ENCODE results near the gene NAT14.
"Not testable (repeated sequence)": the region's sequence is repeated elsewhere in the genome, so short reads cannot be mapped to it uniquely, and the experiment has no call there.

The NAT14 gene

GRCh38 chr19:55503157-55503501 is 18.1 kb downstream of the NAT14 start:
- DNase-seq (ENCODE audit: low spot score) = no peak

DNA sequence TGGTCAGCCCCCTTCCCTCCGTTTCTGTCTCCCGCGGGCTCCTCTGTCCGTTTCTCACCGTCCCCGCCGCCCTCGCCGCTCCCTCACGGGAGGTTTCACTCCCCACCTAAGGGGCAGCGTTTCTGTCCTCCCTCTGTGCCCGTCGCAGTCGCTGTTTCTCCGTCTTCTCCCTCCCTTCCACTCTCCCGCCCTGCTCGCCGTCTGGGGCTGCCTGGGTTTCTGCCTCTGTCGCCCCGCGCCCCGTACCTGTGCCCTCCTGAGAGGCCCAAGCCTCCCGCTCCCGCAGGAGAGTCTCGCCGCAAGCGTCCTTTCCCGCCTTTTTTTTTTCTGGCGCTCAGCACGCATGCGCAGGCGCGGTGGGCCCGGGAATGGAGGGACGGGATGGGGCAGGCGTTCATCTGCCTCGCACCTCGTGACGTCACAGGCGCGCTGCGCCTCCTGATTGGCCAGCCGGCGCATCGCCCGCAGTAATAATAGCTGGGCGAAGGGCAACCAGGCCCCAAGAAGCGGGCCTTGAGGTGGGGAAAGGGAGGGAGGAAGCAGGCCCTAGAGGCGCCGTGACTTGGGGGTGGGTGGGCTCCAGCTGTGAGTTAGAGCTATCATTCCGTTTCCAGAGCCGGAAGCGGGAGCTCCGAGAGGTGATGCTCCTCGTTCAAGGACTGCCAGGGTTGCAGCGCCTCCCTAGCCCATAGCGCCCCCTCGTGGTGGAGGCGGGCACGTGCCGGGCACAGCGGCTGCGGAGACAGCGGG is 18.7 kb downstream of the NAT14 start:
- peak; percentile 91 for DNase-seq (ENCODE audit: low spot score)

GRCh38 chr19:55504252-55504603 is 19.2 kb downstream of the NAT14 start:
- no peak for DNase-seq (ENCODE audit: low spot score)

DNA sequence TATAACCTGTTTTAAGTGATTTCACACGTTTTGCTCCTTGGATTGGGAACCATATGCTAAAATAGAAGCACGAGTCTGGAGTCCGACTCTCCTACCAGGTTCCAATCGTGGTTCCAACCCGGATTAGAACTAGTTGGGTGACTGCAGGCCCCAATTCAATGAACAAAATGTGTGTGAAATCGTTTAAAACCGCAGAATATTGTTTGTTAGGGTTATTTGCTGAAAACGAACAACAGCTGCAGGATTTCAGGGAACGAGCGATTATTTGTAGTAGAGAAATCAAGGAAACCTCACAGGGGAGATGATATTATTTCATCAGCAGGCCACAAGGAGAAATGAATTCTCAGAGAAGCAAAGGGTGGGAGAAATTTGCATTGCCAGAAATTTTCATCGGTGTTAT is 20.0 kb downstream of the NAT14 start:
- no peak for DNase-seq (ENCODE audit: low spot score)

DNA sequence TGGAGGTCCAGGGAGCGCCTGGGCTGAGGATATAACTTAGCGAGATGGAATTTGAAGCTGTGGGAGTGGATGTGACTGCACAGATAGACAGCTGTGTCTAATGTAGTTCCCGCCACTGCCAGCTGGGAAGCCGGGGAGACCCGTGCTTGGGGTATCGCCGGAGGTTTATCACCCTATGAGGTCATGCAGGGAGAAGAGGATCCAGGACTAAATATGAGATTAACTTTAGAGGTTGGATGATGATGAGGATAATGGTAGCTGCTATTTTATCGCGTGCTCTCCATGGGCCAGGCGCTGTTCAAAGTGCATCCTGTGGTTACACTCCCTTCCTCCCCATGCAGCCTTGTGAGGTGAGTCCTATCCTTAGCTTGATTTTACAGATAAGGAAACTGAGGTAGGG is 23.1 kb downstream of the NAT14 start:
- no peak for DNase-seq (ENCODE audit: low spot score)

DNA sequence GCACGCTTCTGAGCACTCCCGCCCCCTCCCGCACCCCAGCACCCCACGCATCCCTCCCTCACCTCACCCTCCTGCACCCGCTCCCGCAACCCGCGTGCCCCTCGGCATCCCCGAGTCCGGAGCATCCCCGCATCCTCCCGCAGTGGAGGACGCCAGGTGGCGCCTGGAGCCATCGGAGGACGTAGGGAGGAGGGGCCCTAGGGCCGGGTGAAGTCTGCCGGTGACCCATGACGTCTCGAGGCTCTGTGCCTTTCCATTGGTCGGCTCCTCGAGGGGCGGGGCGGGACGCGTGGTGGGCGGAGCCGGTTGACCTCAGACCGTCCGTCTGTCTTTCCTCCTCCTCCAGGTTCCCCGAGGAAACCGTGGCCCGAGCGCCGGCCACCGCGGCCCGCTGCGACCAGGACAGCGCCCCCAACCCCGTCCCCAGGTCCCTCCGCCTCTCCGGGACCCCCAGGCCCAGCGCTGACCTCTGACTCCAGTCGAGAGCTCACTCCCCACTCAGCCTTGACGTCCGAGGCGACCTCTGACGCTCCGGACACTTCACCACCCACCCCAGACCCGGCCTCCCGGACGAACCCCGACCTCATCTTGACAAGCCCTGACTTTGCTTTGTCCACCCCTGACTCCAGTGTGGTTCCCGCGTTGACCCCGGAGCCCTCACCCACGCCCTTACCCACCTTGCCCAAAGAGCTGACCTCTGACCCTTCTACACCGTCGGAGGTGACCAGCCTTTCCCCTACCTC is 32.1 kb downstream of the NAT14 start:
- peak; percentile 92 for DNase-seq (ENCODE audit: low spot score)

- DNase-seq (ENCODE audit: low spot score) = peak; percentile 62
Measured at GRCh38 chr19:55519451-55520311, 34.7 kb downstream of the NAT14 start.

- DNase-seq (ENCODE audit: low spot score) = no peak
Measured at GRCh38 chr19:55520691-55521292, 35.8 kb downstream of the NAT14 start.

DNA sequence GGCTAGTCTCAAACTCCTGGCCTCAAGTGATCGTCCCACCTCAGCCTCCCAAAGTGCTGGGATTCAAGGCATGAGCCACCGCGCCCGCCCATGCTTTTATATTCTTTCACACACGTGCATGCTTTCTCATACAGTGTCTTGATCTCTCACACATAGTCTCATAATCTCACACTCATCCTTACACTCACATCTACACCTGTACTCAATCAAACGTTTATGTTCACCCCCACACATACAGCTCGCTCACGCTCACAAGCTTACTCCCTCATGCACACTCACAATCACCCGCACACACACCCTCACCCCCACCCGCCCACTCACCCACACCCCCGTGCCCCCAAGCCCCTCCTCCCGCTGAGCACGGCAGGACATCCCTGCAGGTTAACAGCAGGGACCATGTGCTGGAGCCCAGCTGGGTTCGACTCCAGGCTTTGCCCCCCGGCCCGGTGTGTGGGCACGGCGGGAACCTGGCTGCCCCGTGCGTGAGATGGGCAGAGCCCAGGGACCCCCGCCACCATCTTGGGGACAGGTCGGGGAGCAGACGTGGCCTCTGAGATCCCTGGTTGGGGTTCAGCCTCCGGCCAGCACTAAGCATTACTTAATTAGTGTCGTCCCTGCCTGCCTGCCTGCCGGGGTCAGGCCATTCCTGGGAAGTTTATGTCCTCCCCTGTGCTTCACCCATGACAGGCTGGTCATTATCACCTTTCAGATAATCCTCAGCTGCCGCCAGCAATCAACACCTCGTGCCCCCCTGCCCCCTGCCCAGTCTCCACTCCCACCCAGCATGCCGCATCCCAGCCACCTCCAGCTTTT is 40.5 kb downstream of the NAT14 start:
- no peak for DNase-seq (ENCODE audit: low spot score)

GRCh38 chr19:55526216-55527196 is 41.5 kb downstream of the NAT14 start:
- peak; percentile 78 for DNase-seq (ENCODE audit: low spot score)

GRCh38 chr19:55527197-55528029 is 42.4 kb downstream of the NAT14 start:
- no peak for DNase-seq (ENCODE audit: low spot score)

DNA sequence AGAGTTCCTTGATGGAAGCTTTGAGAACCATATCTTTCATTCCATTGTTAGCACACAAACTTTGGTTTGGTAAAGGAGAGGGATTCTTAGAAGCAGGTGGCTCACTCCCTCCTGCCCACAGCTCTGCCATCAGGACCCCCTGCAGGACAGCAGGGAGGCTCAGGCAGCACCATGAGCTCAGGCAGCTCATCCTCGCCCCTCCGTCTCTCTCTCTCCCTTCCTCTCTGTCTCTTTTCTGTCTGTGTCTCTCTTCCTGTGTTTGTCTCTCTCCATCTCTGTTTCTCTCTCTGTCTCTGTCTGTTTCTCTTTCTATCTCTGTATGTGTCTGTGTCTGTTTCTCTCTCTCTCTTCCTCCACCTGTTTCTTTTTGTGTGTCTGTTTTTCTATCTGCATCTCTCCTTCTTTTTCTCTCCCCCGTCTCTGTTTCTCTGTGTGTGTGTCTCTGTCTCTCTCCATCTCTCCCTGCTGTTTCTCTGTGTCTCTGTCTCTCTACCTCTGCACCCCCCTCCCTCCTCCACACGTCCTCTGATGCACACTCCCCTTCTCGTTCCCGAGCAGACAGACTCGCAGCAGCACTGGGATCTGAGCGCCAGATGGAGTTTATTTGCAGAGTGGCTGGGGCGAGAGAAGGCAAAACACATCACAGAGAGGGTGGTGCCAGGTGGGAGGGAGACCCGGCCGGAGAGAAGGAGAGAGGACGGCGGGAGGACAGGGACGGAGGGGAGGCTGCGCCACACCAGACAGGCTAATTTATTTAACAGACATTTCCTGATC is 43.2 kb downstream of the NAT14 start:
- no peak for DNase-seq (ENCODE audit: low spot score)

GRCh38 chr19:55529636-55530234 is 44.7 kb downstream of the NAT14 start:
- no peak for DNase-seq (ENCODE audit: low spot score)

DNA sequence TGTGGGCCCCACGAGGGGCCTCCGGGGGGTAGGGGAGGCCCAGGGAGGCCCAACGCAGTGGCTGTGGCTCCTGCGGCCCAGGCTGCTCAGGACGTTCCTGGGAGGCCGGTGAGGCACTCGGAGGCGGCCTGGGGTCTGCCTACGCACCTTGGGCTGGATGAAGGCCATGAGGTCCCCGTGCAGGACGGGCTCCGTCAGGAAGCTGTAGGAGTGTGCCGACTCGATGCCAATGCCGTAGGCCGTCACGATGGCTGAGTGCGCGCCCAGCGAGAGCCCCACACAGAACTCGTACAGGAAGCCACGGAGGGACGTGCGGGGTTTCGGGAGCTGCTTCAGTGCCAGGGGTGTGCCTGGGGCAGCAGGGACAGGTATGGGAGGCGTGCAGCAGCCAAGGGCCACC is 46.0 kb downstream of the NAT14 start:
- DNase-seq (ENCODE audit: low spot score) = no peak

GRCh38 chr19:55534280-55534679 is 49.3 kb downstream of the NAT14 start:
- DNase-seq (ENCODE audit: low spot score) = not testable (repeated sequence)

DNA sequence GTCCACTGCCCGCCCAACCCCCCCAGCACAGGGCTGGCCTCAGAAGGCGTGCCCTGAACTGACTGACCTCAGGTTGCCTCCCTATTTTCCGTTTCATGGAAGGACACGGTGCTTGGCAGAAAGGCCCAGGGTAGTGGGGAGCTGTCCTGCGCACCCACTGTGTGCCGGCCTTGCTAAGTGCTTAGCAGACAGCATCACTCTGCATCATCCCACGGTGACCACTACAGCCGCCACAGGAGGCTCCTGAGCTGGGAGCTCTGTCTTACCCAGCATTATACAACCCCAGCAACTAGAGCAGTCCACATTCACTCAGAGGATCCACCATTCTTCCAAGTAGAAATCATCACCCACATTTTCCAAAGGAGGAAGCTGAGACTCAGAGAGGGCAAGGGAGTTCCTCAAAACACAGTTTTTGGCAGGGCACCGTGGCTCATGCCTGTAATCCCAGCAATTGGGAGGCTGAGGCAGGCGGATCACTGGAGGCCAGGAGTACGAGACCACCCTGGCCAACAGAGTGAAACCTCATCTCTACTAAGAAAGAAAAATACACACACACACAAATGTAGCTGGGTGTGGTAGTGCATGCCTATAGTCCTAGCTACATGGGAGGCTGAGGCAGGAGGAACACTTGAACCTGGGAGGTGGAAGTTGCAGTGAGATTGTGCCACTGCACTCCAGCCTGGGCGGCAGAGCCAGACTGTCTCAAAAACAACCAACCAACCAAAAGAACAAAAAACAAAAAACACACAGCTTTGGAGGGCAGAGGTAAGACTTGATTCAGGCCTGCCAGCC is 50.4 kb downstream of the NAT14 start:
- no peak for DNase-seq (ENCODE audit: low spot score)

GRCh38 chr19:55535965-55536350 is 51.0 kb downstream of the NAT14 start:
- no peak for DNase-seq (ENCODE audit: low spot score)

Measured in kidney tubule cell (primary cell).